DND-41 (cell line): ENCODE measurements around the gene H6PD.

ENCODE experiments used
- EZH2 ChIP-seq: IDR thresholded peaks from 3 replicates; pipeline ENCODE4 v1.6.1; 2012; ENCODE audit warnings: borderline replicate concordance, low read depth, mild to moderate bottlenecking, moderate library complexity, low read length, inconsistent platforms; ENCODE audit not compliant: severe bottlenecking
- TF ChIP-seq, protein P1 (sequence below): IDR thresholded peaks from 2 replicates; pipeline ENCODE4 v1.5.1; 2012; ENCODE audit warnings: borderline replicate concordance, low read length, moderate library complexity, mild to moderate bottlenecking; ENCODE audit not compliant: poor library complexity, severe bottlenecking; ENCODE audit errors: extremely low read depth

DNA sequence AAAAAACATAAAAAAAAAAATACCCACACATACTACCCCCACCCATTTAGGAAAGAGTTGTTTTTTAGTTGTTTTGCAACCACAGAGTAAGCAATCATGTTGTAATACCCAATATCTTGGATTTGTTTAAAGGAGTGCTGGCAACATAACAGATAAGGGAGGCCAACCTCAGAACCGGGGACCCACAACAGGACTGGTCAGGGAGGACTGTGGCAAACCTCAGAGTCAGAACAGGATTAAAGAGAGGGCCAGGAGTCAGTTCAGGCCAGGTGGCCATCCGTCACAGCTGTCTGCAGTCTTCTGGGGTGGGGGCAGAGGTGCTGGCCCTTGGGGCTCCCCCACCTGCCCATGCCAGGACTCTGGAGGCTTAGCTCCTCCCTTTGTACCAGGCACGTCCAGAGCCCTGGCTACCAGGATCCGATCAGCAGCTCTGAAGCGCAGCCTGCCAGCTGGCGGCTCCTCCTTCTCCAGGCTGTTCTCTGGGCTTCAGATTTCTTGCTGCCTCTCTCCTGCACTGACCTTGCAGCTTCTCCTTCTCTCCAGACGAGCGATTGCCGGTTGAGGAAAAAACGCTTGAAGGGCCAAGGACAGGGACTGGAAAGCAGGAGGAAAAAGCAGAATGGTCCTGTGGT is 7.9 kb downstream of the H6PD start:
- TF ChIP-seq, protein P1, sequence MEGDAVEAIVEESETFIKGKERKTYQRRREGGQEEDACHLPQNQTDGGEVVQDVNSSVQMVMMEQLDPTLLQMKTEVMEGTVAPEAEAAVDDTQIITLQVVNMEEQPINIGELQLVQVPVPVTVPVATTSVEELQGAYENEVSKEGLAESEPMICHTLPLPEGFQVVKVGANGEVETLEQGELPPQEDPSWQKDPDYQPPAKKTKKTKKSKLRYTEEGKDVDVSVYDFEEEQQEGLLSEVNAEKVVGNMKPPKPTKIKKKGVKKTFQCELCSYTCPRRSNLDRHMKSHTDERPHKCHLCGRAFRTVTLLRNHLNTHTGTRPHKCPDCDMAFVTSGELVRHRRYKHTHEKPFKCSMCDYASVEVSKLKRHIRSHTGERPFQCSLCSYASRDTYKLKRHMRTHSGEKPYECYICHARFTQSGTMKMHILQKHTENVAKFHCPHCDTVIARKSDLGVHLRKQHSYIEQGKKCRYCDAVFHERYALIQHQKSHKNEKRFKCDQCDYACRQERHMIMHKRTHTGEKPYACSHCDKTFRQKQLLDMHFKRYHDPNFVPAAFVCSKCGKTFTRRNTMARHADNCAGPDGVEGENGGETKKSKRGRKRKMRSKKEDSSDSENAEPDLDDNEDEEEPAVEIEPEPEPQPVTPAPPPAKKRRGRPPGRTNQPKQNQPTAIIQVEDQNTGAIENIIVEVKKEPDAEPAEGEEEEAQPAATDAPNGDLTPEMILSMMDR = no peak
- no peak for TF ChIP-seq EZH2
